ENCODE measurements around the gene OSBPL5. TPM values are rescaled to one million over a fixed set of nuclear protein-coding genes. Genes with fewer than 3 reads are reported as not detected.

The OSBPL5 gene
- total RNA-seq, 1 experiment from 2014 or later: 51.4 TPM

DNA sequence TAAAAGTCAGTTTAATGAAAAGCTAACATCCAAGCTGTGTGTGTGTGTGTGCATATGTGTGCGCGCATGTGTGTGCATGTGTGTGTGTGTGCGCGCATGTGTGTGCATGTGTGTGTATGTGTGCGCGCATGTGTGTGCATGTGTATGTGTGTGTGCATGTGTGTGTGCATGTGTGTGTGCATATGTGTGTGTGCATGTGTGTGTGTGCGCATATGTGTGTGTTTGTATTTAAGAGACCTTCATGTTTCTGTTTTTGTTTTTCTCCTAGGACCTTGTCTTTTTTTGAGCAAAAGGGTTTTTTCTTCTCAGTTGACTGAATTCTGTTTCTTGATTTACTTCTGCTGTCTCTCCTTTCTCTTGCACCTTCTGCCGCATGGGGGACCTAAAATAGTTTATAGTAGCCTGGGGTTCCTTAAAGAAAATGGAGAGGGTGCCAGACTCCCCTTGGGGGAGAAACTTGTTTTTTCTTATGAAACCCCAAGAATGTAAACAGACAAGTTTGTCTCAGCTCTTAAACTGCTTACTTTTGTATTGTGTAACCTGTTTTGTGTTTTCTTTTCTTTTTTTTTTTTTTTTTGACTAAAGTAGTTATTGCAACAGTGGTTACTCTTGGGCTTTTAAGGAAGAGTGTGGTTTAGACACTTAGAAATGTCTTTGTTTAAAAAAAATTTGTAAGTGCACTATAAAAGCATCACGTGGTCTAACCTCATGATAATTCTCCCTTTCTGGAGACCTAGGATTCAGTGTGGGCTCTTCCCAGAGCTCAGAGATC, 53.0 kb downstream of the OSBPL5 start:
- TF ChIP-seq EZH2phosphoT487 (IDR thresholded peaks at IDR 0.05; ENCODE audit: borderline replicate concordance, low read length): no peak
- TF ChIP-seq, protein P1, sequence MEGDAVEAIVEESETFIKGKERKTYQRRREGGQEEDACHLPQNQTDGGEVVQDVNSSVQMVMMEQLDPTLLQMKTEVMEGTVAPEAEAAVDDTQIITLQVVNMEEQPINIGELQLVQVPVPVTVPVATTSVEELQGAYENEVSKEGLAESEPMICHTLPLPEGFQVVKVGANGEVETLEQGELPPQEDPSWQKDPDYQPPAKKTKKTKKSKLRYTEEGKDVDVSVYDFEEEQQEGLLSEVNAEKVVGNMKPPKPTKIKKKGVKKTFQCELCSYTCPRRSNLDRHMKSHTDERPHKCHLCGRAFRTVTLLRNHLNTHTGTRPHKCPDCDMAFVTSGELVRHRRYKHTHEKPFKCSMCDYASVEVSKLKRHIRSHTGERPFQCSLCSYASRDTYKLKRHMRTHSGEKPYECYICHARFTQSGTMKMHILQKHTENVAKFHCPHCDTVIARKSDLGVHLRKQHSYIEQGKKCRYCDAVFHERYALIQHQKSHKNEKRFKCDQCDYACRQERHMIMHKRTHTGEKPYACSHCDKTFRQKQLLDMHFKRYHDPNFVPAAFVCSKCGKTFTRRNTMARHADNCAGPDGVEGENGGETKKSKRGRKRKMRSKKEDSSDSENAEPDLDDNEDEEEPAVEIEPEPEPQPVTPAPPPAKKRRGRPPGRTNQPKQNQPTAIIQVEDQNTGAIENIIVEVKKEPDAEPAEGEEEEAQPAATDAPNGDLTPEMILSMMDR (conservative IDR thresholded peaks at IDR 0.05; ENCODE audit: low read depth, low read length): no peak
- no peak for TF ChIP-seq EZH2 (IDR thresholded peaks at IDR 0.05; ENCODE audit: low read length, unreplicated experiment)
- POLR2A ChIA-PET (ENCODE audit: unreplicated experiment): interaction anchor here (0.6 kb wide), 1 partner anchor 93 kb away, joined by 5 read pairs; no protein-coding TSS in a partner anchor
- intact Hi-C loops (cut with micrococcal nuclease): loop anchor here (5.0 kb wide), 1 partner anchor 105 kb away; the partner anchor contains the start of gene MRGPRG
- DNase-seq: no peak
- no peaks in the 10 kb centered on the region for H3K79me2 ChIP-seq (ENCODE audit: low read length)
- no peaks in the 10 kb centered on the region for H3K4me1 ChIP-seq (ENCODE audit: insufficient read depth, low read length)
- H3K9me2 ChIP-seq (replicated peaks; ENCODE audit: low read length): no peaks in the 10 kb centered on the region
- H3K4me2 ChIP-seq (ENCODE audit: low read length): no peak overlapping the region
- no peak overlapping the region for H2AFZ ChIP-seq (ENCODE audit: low read length)
- no TSS peak for BruUV-seq (replicated peaks)
- no peak overlapping the region for H3K4me3 ChIP-seq (ENCODE audit: low read length)
- H3K36me3 ChIP-seq (ENCODE audit: low read depth, low read length): peaks cover 38% of the 10 kb centered on the region
- no peaks in the 10 kb centered on the region for H4K20me1 ChIP-seq (ENCODE audit: low read length)
- no peaks in the 10 kb centered on the region for H3K27me3 ChIP-seq (ENCODE audit: low read length)
- no peak overlapping the region for H3K27ac ChIP-seq (ENCODE audit: low read length)
- no peak overlapping the region for H3K9ac ChIP-seq (ENCODE audit: low read length)
- no peaks in the 10 kb centered on the region for H3F3A ChIP-seq (ENCODE audit: low read length, unreplicated experiment)
- no peak for ATAC-seq
- CTCF ChIA-PET: no interaction called here
- H3K9me3 ChIP-seq (ENCODE audit: low read length): peaks cover 7% of the 10 kb centered on the region; the same call in 1 of the 2 replicates

DNA sequence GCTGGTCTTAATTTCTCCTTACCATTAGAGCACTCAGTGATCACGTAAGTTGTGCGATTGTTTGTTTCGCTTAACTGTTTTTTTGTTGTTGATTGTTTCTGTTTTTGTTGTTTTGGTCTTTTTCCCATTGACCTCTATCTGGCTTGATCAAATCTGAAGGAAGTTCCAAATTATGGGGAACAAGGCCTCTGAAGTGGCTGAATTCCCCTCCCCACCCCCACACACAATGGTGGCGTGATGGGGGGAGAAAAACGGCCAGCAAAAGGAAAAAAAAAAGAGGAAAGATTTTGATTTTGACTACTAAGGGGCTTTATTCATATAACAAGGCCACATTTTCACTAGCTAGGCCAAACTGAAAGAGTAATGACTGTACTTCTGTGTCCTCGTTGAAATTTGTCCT, 53.6 kb downstream of the OSBPL5 start:
- H3K4me2 ChIP-seq (ENCODE audit: low read length): no peak overlapping the region
- H3K79me2 ChIP-seq (ENCODE audit: low read length): no peaks in the 10 kb centered on the region
- peaks cover 34% of the 10 kb centered on the region for H3K36me3 ChIP-seq (ENCODE audit: low read depth, low read length)
- ChIA-PET CTCF (no interaction called here), POLR2A (ENCODE audit: unreplicated experiment) (no interaction called here)
- H4K20me1 ChIP-seq (ENCODE audit: low read length): no peaks in the 10 kb centered on the region
- H3K4me1 ChIP-seq (ENCODE audit: insufficient read depth, low read length): no peaks in the 10 kb centered on the region
- H3K27me3 ChIP-seq (ENCODE audit: low read length): no peaks in the 10 kb centered on the region
- no peaks in the 10 kb centered on the region for H3K9me2 ChIP-seq (replicated peaks; ENCODE audit: low read length)
- intact Hi-C loops (cut with micrococcal nuclease): loop anchor here (5.0 kb wide), 1 partner anchor 106 kb away; the partner anchor contains the start of gene MRGPRG
- H3K9ac ChIP-seq (ENCODE audit: low read length): no peak overlapping the region
- TF ChIP-seq EZH2phosphoT487 (IDR thresholded peaks at IDR 0.05; ENCODE audit: borderline replicate concordance, low read length) (no peak), EZH2 (IDR thresholded peaks at IDR 0.05; ENCODE audit: low read length, unreplicated experiment) (no peak)
- TF ChIP-seq, protein P1 (conservative IDR thresholded peaks at IDR 0.05; ENCODE audit: low read depth, low read length): no peak
- no peak overlapping the region for H3K27ac ChIP-seq (ENCODE audit: low read length)
- BruUV-seq (replicated peaks): no TSS peak
- ATAC-seq: no peak
- peaks cover 7% of the 10 kb centered on the region; the same call in 1 of the 2 replicates for H3K9me3 ChIP-seq (ENCODE audit: low read length)
- no peak for DNase-seq
- no peak overlapping the region for H3K4me3 ChIP-seq (ENCODE audit: low read length)
- no peaks in the 10 kb centered on the region for H3F3A ChIP-seq (ENCODE audit: low read length, unreplicated experiment)
- no peak overlapping the region for H2AFZ ChIP-seq (ENCODE audit: low read length)
